SU-DHL-6 (cell line): ENCODE measurements around the gene PCDHGC5.

Source experiments
- H2AFZ ChIP-seq: fragments of 200-600 bp; sonication (generic); 2 replicates; pipeline ENCODE4 v1.6.1; 2014; ENCODE audit warnings: low read depth, mild to moderate bottlenecking, moderate library complexity, mixed read lengths, antibody characterized with exemption, low read length; ENCODE audit not compliant: severe bottlenecking
- H3F3A ChIP-seq: fragments of 200-600 bp; shearing (Covaris generic); 2 replicates; pipeline ENCODE4 v1.6.0; 2016; ENCODE audit warnings: antibody characterized with exemption, mild to moderate bottlenecking; ENCODE audit not compliant: insufficient read depth
- H3K27ac ChIP-seq: fragments of 200-600 bp; sonication (generic); 2 replicates; pipeline ENCODE4 v1.5.1; 2016; ENCODE audit warnings: low read depth, mild to moderate bottlenecking, low read length, moderate library complexity, mixed read lengths
- H3K27me3 ChIP-seq: fragments of 200-600 bp; sonication (generic), shearing (Covaris generic); 2 replicates; pipeline ENCODE4 v1.6.0; 2014; ENCODE audit warnings: mild to moderate bottlenecking, low read length
- H3K36me3 ChIP-seq: fragments of 200-600 bp; sonication (generic); 2 replicates; pipeline ENCODE4 v1.6.1; 2014; ENCODE audit warnings: mild to moderate bottlenecking, low read length, mixed read lengths
- H3K4me2 ChIP-seq: fragments of 300-600, 200-600 bp; shearing (Covaris generic), sonication (generic); 2 replicates; pipeline ENCODE4 v1.6.0; 2014; ENCODE audit warnings: low read length, low read depth, mild to moderate bottlenecking; ENCODE audit not compliant: poor library complexity, severe bottlenecking
- H3K4me3 ChIP-seq: fragments of 200-600 bp; sonication (generic); 2 replicates; pipeline ENCODE4 v1.5.1; 2014; ENCODE audit warnings: antibody characterized with exemption, low read length, mild to moderate bottlenecking, mixed read lengths; ENCODE audit not compliant: insufficient read depth, poor library complexity, severe bottlenecking
- H3K79me2 ChIP-seq: fragments of 200-600 bp; sonication (generic); 2 replicates; pipeline ENCODE4 v1.6.1; 2014; ENCODE audit warnings: mild to moderate bottlenecking, low read length, moderate library complexity; ENCODE audit not compliant: insufficient read depth
- H3K9ac ChIP-seq: fragments of 200-600 bp; sonication (generic); 2 replicates; pipeline ENCODE4 v1.7.0; 2014; ENCODE audit warnings: mild to moderate bottlenecking, low read length
- H3K9me2 ChIP-seq: fragments of 200-600 bp; sonication (generic); replicated peaks from 2 replicates; pipeline ENCODE4 v1.6.1; 2014; ENCODE audit warnings: low read length; ENCODE audit not compliant: insufficient read depth
- H3K9me3 ChIP-seq: fragments of 200-600 bp; sonication (generic); 2 replicates; pipeline ENCODE4 v1.6.1; 2014; ENCODE audit warnings: low read length, mixed read lengths; ENCODE audit not compliant: insufficient read depth
- H4K20me1 ChIP-seq: fragments of 200-600 bp; sonication (generic); 2 replicates; pipeline ENCODE4 v1.6.1; 2014; ENCODE audit warnings: low read depth, mild to moderate bottlenecking, antibody characterized with exemption, low read length, moderate library complexity, mixed read lengths
- CTCF ChIP-seq: fragments of 200-600 bp; sonication (generic); IDR thresholded peaks from one replicate; pipeline ENCODE4 v1.5.1; 2017; ENCODE audit warnings: antibody characterized with exemption, mild to moderate bottlenecking, low read length, moderate library complexity; ENCODE audit not compliant: insufficient read depth, poor library complexity, severe bottlenecking
- EZH2phosphoT487 ChIP-seq: fragments of 200-600 bp; sonication (generic), shearing (Covaris generic); conservative IDR thresholded peaks from 2 replicates; pipeline ENCODE4 v1.6.1; 2018; ENCODE audit warnings: mild to moderate bottlenecking, antibody characterized with exemption, low read length, moderate library complexity, mixed read lengths

PCDHGC5 gene

GRCh38 chr5:141507387-141508091 lies 18.7 kb downstream of the PCDHGC5 start:
- no peak for TF ChIP-seq EZH2phosphoT487
- no peak for TF ChIP-seq CTCF
- Histone ChIP-seq H3K9me3 (no peaks in the 10 kb centered on the region), H3K4me2 (peak overlapping the region; percentile 87), H3F3A (peaks cover 89% of the 10 kb centered on the region), H3K79me2 (peaks cover 17% of the 10 kb centered on the region; the same call in 1 of the 2 replicates), H3K4me3 (peak overlapping the region; percentile 40), H4K20me1 (no peaks in the 10 kb centered on the region), H3K27ac (peak overlapping the region; percentile 99), H2AFZ (no peak overlapping the region), H3K27me3 (no peaks in the 10 kb centered on the region), H3K36me3 (no peaks in the 10 kb centered on the region; the same call in 1 of the 2 replicates), H3K9ac (peak overlapping the region; percentile 84), H3K9me2 (no peaks in the 10 kb centered on the region)

DNA sequence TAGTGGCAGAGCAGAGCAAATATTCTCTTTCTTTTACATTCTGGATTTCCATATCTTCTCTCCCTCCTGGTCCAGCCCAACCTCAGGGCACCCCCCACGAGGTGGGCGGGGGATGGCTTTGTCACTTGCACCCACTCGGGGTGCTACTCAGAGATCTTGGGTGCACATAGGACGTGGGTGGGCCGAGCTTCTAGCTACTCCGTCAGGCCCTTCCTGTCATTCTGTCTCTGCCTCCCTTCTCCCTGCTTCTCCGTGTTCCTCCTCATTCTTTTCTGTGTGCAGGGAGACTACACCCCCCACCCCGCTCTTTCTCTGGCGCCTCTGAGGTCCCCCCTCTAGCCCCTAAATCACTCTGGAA lies 19.5 kb downstream of the PCDHGC5 start:
- H3K27ac ChIP-seq = peak overlapping the region; percentile 99
- peak overlapping the region; percentile 40 for H3K4me3 ChIP-seq
- no peaks in the 10 kb centered on the region for H4K20me1 ChIP-seq
- TF ChIP-seq EZH2phosphoT487 (no peak), CTCF (no peak)
- H3K27me3 ChIP-seq = no peaks in the 10 kb centered on the region
- H2AFZ ChIP-seq = no peak overlapping the region
- peak overlapping the region; percentile 87 for H3K4me2 ChIP-seq
- peaks cover 17% of the 10 kb centered on the region; the same call in 1 of the 2 replicates for H3K79me2 ChIP-seq
- no peaks in the 10 kb centered on the region for H3K9me2 ChIP-seq
- H3K9me3 ChIP-seq = no peaks in the 10 kb centered on the region
- peak overlapping the region; percentile 84 for H3K9ac ChIP-seq
- H3F3A ChIP-seq = peaks cover 98% of the 10 kb centered on the region
- no peaks in the 10 kb centered on the region; the same call in 1 of the 2 replicates for H3K36me3 ChIP-seq

GRCh38 chr5:141508798-141509611 lies 20.1 kb downstream of the PCDHGC5 start:
- H3K36me3 ChIP-seq = no peaks in the 10 kb centered on the region; the same call in 1 of the 2 replicates
- peak overlapping the region; percentile 87 for H3K4me2 ChIP-seq
- H3K79me2 ChIP-seq = peaks cover 13% of the 10 kb centered on the region; the same call in 1 of the 2 replicates
- peak overlapping the region; percentile 40 for H3K4me3 ChIP-seq
- no peak overlapping the region for H2AFZ ChIP-seq
- H3K9me3 ChIP-seq = no peaks in the 10 kb centered on the region
- H3K27ac ChIP-seq = peak overlapping the region; percentile 99
- H3K9ac ChIP-seq = peak overlapping the region; percentile 84
- no peaks in the 10 kb centered on the region for H3K27me3 ChIP-seq
- H4K20me1 ChIP-seq = no peaks in the 10 kb centered on the region
- no peaks in the 10 kb centered on the region for H3K9me2 ChIP-seq
- peaks cover 97% of the 10 kb centered on the region for H3F3A ChIP-seq
- TF ChIP-seq EZH2phosphoT487 (no peak), CTCF (no peak)
